Thyroid gland (tissue), 4 donors: ENCODE data around the gene TYMP. TPM values are rescaled to one million over a fixed set of nuclear protein-coding genes. Genes with fewer than 3 reads are reported as not detected.
A peak's percentile ranks its signal among the peaks of the same experiment; 100 is the strongest.

Source experiments
- DNase-seq, 2 donors: peaks; one replicate each; pipeline ENCODE4 v3.0.0-alpha.2; 2019
- H3K27ac ChIP-seq, 3 donors: fragments of 200-600 bp; sonication (generic); 1 replicate in 2 of 3; 2 replicates in 1 of 3; pipeline ENCODE4 v1.5.1; 2016 to 2019; ENCODE audit warnings: mild to moderate bottlenecking in 1 of 3, moderate library complexity in 1 of 3
- H3K27me3 ChIP-seq: fragments of 200-600 bp; sonication (generic); one replicate; pipeline ENCODE4 v1.5.1; 2019
- H3K36me3 ChIP-seq, 2 donors: fragments of 200-600 bp; sonication (generic); one replicate each; pipeline ENCODE4 v1.5.1; 2016 to 2019
- H3K4me1 ChIP-seq, 2 donors: fragments of 200-600 bp; sonication (generic); one replicate each; pipeline ENCODE4 v1.5.1; 2017 to 2019
- H3K4me3 ChIP-seq, 3 donors: fragments of 200-600 bp; sonication (generic); replicated peaks in 1 of 3; 1 replicate in 2 of 3; 2 replicates in 1 of 3; pipeline ENCODE4 v1.5.1; 2016; ENCODE audit warnings: mild to moderate bottlenecking in 1 of 3
- H3K9me3 ChIP-seq: fragments of 200-600 bp; sonication (generic); one replicate; pipeline ENCODE4 v1.5.1; 2017
- CTCF ChIP-seq, 6 experiments: fragments of 200-600 bp in 3 of 6; fragments of 450-650 bp in 3 of 6; sonication (generic) in 3 of 6; IDR thresholded peaks; one replicate each; pipeline ENCODE4 v1.5.1; 2016 to 2019; ENCODE audit warnings: antibody characterized with exemption in 6 of 6, mild to moderate bottlenecking in 2 of 6, inconsistent platforms in 1 of 6, moderate library complexity in 1 of 6
- POLR2A ChIP-seq, 2 donors: fragments of 450-650 bp; IDR thresholded peaks; one replicate each; pipeline ENCODE4 v1.6.1; 2017; ENCODE audit warnings: antibody characterized with exemption in 2 of 2, mild to moderate bottlenecking in 2 of 2, moderate library complexity in 1 of 2
- WGBS, 2 donors: methylation state at CpG; one replicate each; pipeline ENCODE4 v1.1.5; 2017; 5-methylcytosine and 5-hydroxymethylcytosine counted together
- intact Hi-C: fragments of 100-400 bp; cut with DNase I; formaldehyde crosslinking; loops from one replicate; pipeline ENCODE4 v1.15.1; 2023
- total RNA-seq, 4 donors: library from RNA; depleted of rRNA; stranded (reverse); fragments of >200 nt; gene quantifications; one replicate each; pipeline ENCODE4 v1.2.3, GENCODE V29; 2016

TYMP gene
- total RNA-seq, 4 donors from 2014 or later: 28.0 to 61.0 (median 33.6) TPM

DNA sequence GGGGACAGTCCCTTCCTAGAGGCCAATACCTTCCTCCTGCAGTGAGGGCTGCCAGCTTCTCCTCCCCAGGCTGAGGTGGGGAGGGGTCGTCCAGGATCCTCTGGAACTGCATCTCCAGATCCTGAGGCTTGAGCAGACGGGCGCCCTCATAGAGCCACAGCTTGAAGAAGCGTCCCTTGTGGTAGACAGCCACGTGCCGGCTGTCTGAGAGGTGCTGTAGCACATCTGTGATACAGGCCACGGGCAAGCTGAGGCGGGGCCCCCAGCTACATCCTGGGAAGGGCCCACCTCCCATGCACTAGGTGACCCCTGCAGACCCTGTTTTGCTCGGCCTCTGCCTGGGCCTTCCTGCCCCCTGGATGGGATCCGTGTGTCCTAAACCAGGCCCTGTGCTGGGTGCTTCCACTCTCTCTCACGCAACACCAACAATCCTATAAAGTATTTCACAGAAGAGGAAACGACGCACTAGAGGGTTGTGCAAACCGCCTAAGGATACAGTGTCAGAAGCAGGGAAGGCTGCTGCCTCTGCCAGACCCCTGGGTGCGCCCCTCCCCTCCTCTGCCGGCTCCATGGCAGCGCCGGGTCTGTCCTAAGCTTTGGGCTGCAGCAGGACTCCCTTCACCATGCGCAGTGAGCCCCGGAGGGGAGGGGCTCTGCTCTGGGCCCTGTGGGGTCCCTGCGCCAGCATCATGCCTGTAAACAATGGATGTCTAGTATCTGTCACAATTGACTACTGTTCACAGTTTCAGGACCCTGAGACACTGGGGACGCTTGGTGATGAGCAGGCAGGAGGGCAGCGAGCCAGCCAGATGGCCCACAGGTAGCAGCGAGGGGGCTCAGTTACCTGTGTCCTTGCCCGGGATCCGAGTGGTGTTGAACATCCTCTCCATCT, 43.9 kb upstream of the TYMP start:
- DNase-seq: no peak
- H3K27ac ChIP-seq: no peak overlapping the region

DNA sequence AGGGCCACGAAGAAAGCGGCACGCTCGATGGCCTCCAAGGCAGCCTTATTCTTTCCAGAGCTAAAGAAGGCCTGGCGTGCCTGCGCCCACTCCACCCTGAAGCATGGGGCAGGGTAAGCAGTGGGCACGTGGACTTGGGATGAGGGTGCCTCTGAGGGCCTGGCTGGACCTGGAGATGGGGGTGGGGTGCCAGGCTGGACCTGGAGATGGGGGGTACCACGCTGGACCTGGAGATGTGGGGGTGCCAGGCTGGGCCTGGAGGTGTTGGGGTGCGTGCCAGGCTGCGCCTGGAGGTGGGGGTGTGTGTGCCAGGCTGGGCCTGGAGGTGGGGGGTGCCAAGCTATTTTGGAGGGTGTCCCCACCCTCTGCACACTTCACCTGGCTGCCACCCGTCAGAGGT, 43.2 kb upstream of the TYMP start:
- peaks cover 5 to 11% of the 10 kb centered on the region in 2 donors for H3K36me3 ChIP-seq
- TF ChIP-seq POLR2A (IDR thresholded peaks at IDR 0.05): no peak
- no peak for TF ChIP-seq CTCF (IDR thresholded peaks at IDR 0.05)

More for the DNA sequence above, 43.9 kb upstream of the TYMP start:
- Histone ChIP-seq H3K36me3 (peaks cover 5 to 8% of the 10 kb centered on the region in 2 donors), H3K27me3 (no peaks in the 10 kb centered on the region), H3K4me3 (no peak overlapping the region), H3K9me3 (no peaks in the 10 kb centered on the region), H3K4me1 (peaks cover 17 to 29% of the 10 kb centered on the region in 2 donors)
- no peak for TF ChIP-seq CTCF (IDR thresholded peaks at IDR 0.05)
- TF ChIP-seq POLR2A (IDR thresholded peaks at IDR 0.05): no peak
- intact Hi-C loops: no loop called here
- 89 to 91% methylated on average over 18 to 21 of the region's 26 CpGs for WGBS, 2 donors

GRCh38 chr22:50571264-50572175, 41.7 kb upstream of the TYMP start:
- H3K4me3 ChIP-seq: no peak overlapping the region
- H3K9me3 ChIP-seq: no peaks in the 10 kb centered on the region
- peak overlapping the region in 2 of 3 donors; percentile 47 to 56 for H3K27ac ChIP-seq
- TF ChIP-seq POLR2A (IDR thresholded peaks at IDR 0.05) (no peak), CTCF (IDR thresholded peaks at IDR 0.05) (no peak)
- WGBS, 2 donors: 77 to 90% methylated on average over 12 to 23 of the region's 26 CpGs
- H3K4me1 ChIP-seq: peaks cover 14 to 22% of the 10 kb centered on the region in 2 donors
- peaks cover 5 to 11% of the 10 kb centered on the region in 2 donors for H3K36me3 ChIP-seq
- no peaks in the 10 kb centered on the region for H3K27me3 ChIP-seq
- intact Hi-C loops: no loop called here
- no peak for DNase-seq

More for the DNA sequence above, 43.2 kb upstream of the TYMP start:
- H3K27me3 ChIP-seq: no peaks in the 10 kb centered on the region
- H3K9me3 ChIP-seq: no peaks in the 10 kb centered on the region
- no peak overlapping the region for H3K27ac ChIP-seq
- H3K4me1 ChIP-seq: peaks cover 14 to 22% of the 10 kb centered on the region in 2 donors
- intact Hi-C loops: no loop called here
- WGBS, 2 donors: 95 to 97% methylated on average over 9 to 10 of the region's 11 CpGs
- H3K4me3 ChIP-seq: no peak overlapping the region
- no peak for DNase-seq

DNA sequence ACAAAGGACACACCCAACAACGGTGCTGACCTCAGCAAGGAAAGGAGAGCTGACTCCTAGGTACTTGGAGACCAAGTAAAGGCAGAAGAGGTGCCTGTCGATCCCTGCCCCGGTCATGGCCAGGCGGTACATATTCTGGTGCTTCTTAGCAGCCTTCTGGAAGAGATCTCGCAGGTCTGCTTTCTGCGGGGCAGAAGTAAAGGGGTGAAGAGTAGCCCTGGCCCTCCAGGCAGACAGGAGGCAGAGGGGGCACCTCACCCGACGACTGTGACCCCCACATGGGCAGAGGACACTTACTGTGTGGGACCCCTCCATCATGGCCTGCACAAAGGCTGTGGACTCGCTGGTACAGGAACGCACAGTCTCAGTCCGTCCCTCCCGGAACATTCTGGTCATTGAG, 41.0 kb upstream of the TYMP start:
- H3K27me3 ChIP-seq: no peaks in the 10 kb centered on the region
- no peak overlapping the region for H3K4me3 ChIP-seq
- WGBS, 2 donors: 93 to 95% methylated on average over 11 to 12 of the region's 12 CpGs
- peaks cover 5 to 11% of the 10 kb centered on the region in 2 donors for H3K36me3 ChIP-seq
- H3K9me3 ChIP-seq: no peaks in the 10 kb centered on the region
- intact Hi-C loops: no loop called here
- peak overlapping the region in 2 of 3 donors; percentile 47 to 56 for H3K27ac ChIP-seq
- no peak for DNase-seq
- H3K4me1 ChIP-seq: peaks cover 14 to 22% of the 10 kb centered on the region in 2 donors
- TF ChIP-seq POLR2A (IDR thresholded peaks at IDR 0.05) (no peak), CTCF (IDR thresholded peaks at IDR 0.05) (no peak)
